ENCODE measurements around the gene COL24A1. TPM values are rescaled to one million over a fixed set of nuclear protein-coding genes. Genes with fewer than 3 reads are reported as not detected.
A peak's percentile ranks its signal among the peaks of the same experiment; 100 is the strongest.

The COL24A1 gene
- total RNA-seq, 1 experiment from 2014 or later: 0.08 TPM

GRCh38 chr1:85975912-85976371, 180.6 kb downstream of the COL24A1 start:
- POLR2A ChIA-PET: no interaction called here

GRCh38 chr1:85962457-85962856, 194.1 kb downstream of the COL24A1 start:
- ChIA-PET CTCF (no interaction called here), POLR2A (no interaction called here)
- intact Hi-C loops (cut with micrococcal nuclease; ENCODE audit: unreplicated experiment) (loop anchor here (1.0 kb wide), 1 partner anchor 12 kb away; no protein-coding TSS in a partner anchor), in situ Hi-C loops (cut with HindIII; ENCODE audit: low pct_unique_long_range_greater_than_20kb, low sequenced_read_pairs) (no loop called here)
- Histone ChIP-seq H3K36me3 (ENCODE audit: control insufficient read depth, insufficient read depth, low read length) (no peaks in the 10 kb centered on the region), H3K4me3 (ENCODE audit: low read depth in 2 of 2, low read length in 2 of 2) (no peak overlapping the region), H3K9me3 (ENCODE audit: control insufficient read depth, insufficient read depth, low read depth, low read length) (no peaks in the 10 kb centered on the region), H3K27ac (ENCODE audit: low read length) (no peak overlapping the region), H3K27me3 (ENCODE audit: control insufficient read depth, insufficient read depth, low read length) (peaks cover 3% of the 10 kb centered on the region; the same call in 1 of the 2 replicates), H3K4me1 (ENCODE audit: control insufficient read depth, insufficient read depth, low read length) (no peaks in the 10 kb centered on the region)
- TF ChIP-seq REST (IDR thresholded peaks at IDR 0.05; ENCODE audit: insufficient read depth in 1 of 2, low read depth in 2 of 2, low read length in 1 of 2) (no peak), SIN3A (IDR thresholded peaks at IDR 0.05; ENCODE audit: borderline replicate concordance, insufficient read depth, low read depth, low read length) (no peak), TCF7L2 (IDR thresholded peaks at IDR 0.05; ENCODE audit: low read depth, low read length) (no peak), CTCF (IDR thresholded peaks at IDR 0.05) (no peak), POLR2AphosphoS5 (IDR thresholded peaks at IDR 0.05; ENCODE audit: low read depth, low read length) (no peak)
- DNase-seq (ENCODE audit: low read depth, low spot score) (no peak), ATAC-seq (no peak)
- BruUV-seq (replicated peaks): no TSS peak

More at GRCh38 chr1:85975912-85976371, 180.6 kb downstream of the COL24A1 start:
- H3K9me3 ChIP-seq (ENCODE audit: control insufficient read depth, insufficient read depth, low read depth, low read length): no peaks in the 10 kb centered on the region
- no peak overlapping the region for H3K27ac ChIP-seq (ENCODE audit: low read length)
- H3K4me3 ChIP-seq (ENCODE audit: low read depth in 2 of 2, low read length in 2 of 2): no peak overlapping the region
- no peak for DNase-seq (ENCODE audit: low read depth, low spot score)
- TF ChIP-seq TCF7L2 (IDR thresholded peaks at IDR 0.05; ENCODE audit: low read depth, low read length) (no peak), REST (IDR thresholded peaks at IDR 0.05; ENCODE audit: insufficient read depth in 1 of 2, low read depth in 2 of 2, low read length in 1 of 2) (no peak), CTCF (IDR thresholded peaks at IDR 0.05) (no peak), SIN3A (IDR thresholded peaks at IDR 0.05; ENCODE audit: borderline replicate concordance, insufficient read depth, low read depth, low read length) (no peak), POLR2AphosphoS5 (IDR thresholded peaks at IDR 0.05; ENCODE audit: low read depth, low read length) (no peak)
- CTCF ChIA-PET: no interaction called here
- in situ Hi-C loops (cut with HindIII; ENCODE audit: low pct_unique_long_range_greater_than_20kb, low sequenced_read_pairs): no loop called here
- H3K27me3 ChIP-seq (ENCODE audit: control insufficient read depth, insufficient read depth, low read length): peaks cover 9% of the 10 kb centered on the region; the same call in 1 of the 2 replicates
- no TSS peak for BruUV-seq (replicated peaks)
- intact Hi-C loops (cut with micrococcal nuclease; ENCODE audit: unreplicated experiment): no loop called here
- no peaks in the 10 kb centered on the region for H3K4me1 ChIP-seq (ENCODE audit: control insufficient read depth, insufficient read depth, low read length)
- no peaks in the 10 kb centered on the region for H3K36me3 ChIP-seq (ENCODE audit: control insufficient read depth, insufficient read depth, low read length)
- ATAC-seq: 0 out of 2 replicates have a peak, but pooled peaks have one; percentile 48

All from Panc1 (cell line).